Measurements from ENCODE around the gene ELMO2. TPM values are rescaled to one million over a fixed set of nuclear protein-coding genes. Genes with fewer than 3 reads are reported as not detected.

The ELMO2 gene
- total and polyA plus RNA-seq, 2 donors (not counting 1 experiment from before 2014, with no cell fraction given) = 22.1 to 41.7 TPM

GRCh38 chr20:46350986-46351267 lies 55.5 kb downstream of the ELMO2 start:
- H4K20me1 ChIP-seq (ENCODE audit: control insufficient read depth, insufficient read depth, low read length, poor library complexity, severe bottlenecking) = peaks cover 17% of the 10 kb centered on the region
- TF ChIP-seq CTCF (IDR thresholded peaks at IDR 0.05) (no peak), EZH2 (IDR thresholded peaks at IDR 0.05; ENCODE audit: borderline replicate concordance, insufficient read depth, low read depth, low read length, poor library complexity, severe bottlenecking) (no peak)
- no peak overlapping the region for H3K9ac ChIP-seq (ENCODE audit: low read length)
- no peaks in the 10 kb centered on the region for H3K27me3 ChIP-seq (replicated peaks in 1 of 4; ENCODE audit: control extremely low read depth in 1 of 4, control insufficient read depth in 3 of 4, insufficient read depth in 4 of 4, low read length in 3 of 4)
- H3K9me3 ChIP-seq (ENCODE audit: control extremely low read depth in 1 of 3, control insufficient read depth in 2 of 3, insufficient read depth in 1 of 3, low read length in 2 of 3) = no peaks in the 10 kb centered on the region
- no peak overlapping the region for H3K4me3 ChIP-seq (ENCODE audit: control extremely low read depth in 1 of 5, extremely low read depth in 1 of 5, insufficient read depth in 1 of 5, low read depth in 2 of 5, low read length in 4 of 5)
- peaks cover 26% of the 10 kb centered on the region for H3K4me1 Mint-ChIP-seq
- no peak overlapping the region for H3K4me2 ChIP-seq (replicated peaks; ENCODE audit: low read depth, low read length, poor library complexity, severe bottlenecking)
- no peak overlapping the region for H2AFZ ChIP-seq (ENCODE audit: insufficient read depth, low read depth, low read length, poor library complexity, severe bottlenecking)
- ChIA-PET POLR2A (interaction anchor here (0.6 kb wide), 1 partner anchor 365 kb away, joined by 6 read pairs; no protein-coding TSS in a partner anchor), CTCF (no interaction called here)
- H3K4me1 ChIP-seq (ENCODE audit: control insufficient read depth in 2 of 2, insufficient read depth in 2 of 2, low read length in 2 of 2) = peaks cover 9 to 24% of the 10 kb centered on the region in 2 donors
- no peak for ATAC-seq (ENCODE audit: low read depth)
- H3K27ac Mint-ChIP-seq = peak overlapping the region; percentile 82
- H3K27ac ChIP-seq (ENCODE audit: low read length in 2 of 2) = no peak overlapping the region
- H3K27me3 Mint-ChIP-seq = no peaks in the 10 kb centered on the region
- H3K9me3 Mint-ChIP-seq (ENCODE audit: insufficient read depth) = no peaks in the 10 kb centered on the region
- intact Hi-C loops (cut with micrococcal nuclease) = no loop called here
- DNase-seq = no peak
- no peaks in the 10 kb centered on the region for H3K79me2 ChIP-seq (ENCODE audit: control insufficient read depth, insufficient read depth, low read length)
- peaks cover 0 to 29% of the 10 kb centered on the region in 2 experiments for H3K36me3 ChIP-seq (replicated peaks in 1 of 2; ENCODE audit: control extremely low read depth in 1 of 2, control insufficient read depth in 1 of 2, extremely low read depth in 1 of 2, insufficient read depth in 2 of 2, low read length in 1 of 2)
- WGBS (ENCODE audit: insufficient coverage) = 97% methylated on average over 8 of the region's 8 CpGs
- no peak overlapping the region for H3K4me3 Mint-ChIP-seq

GRCh38 chr20:46350201-46350985 lies 56.0 kb downstream of the ELMO2 start:
- ChIA-PET POLR2A (interaction anchor here (0.6 kb wide), 2 partner anchors 19 to 365 kb away, joined by 3 to 6 read pairs; no protein-coding TSS in a partner anchor), CTCF (interaction anchor here (1.2 to 3.0 kb wide), 4 partner anchors 9 to 57 kb away, joined by 4 to 19 read pairs (median 6); partner anchors contain the start of gene ELMO2)
- intact Hi-C loops (cut with micrococcal nuclease) = no loop called here
- Mint-ChIP-seq H3K9me3 (ENCODE audit: insufficient read depth) (no peaks in the 10 kb centered on the region), H3K27ac (peak overlapping the region; percentile 82), H3K4me1 (peaks cover 22% of the 10 kb centered on the region), H3K27me3 (no peaks in the 10 kb centered on the region), H3K4me3 (peak overlapping the region; percentile 45)
- peaks cover 9 to 24% of the 10 kb centered on the region in 2 donors for H3K4me1 ChIP-seq (ENCODE audit: control insufficient read depth in 2 of 2, insufficient read depth in 2 of 2, low read length in 2 of 2)
- no peaks in the 10 kb centered on the region for H3K27me3 ChIP-seq (replicated peaks in 1 of 4; ENCODE audit: control extremely low read depth in 1 of 4, control insufficient read depth in 3 of 4, insufficient read depth in 4 of 4, low read length in 3 of 4)
- H4K20me1 ChIP-seq (ENCODE audit: control insufficient read depth, insufficient read depth, low read length, poor library complexity, severe bottlenecking) = peaks cover 17% of the 10 kb centered on the region
- TF ChIP-seq CTCF (IDR thresholded peaks at IDR 0.05) (no peak), EZH2 (IDR thresholded peaks at IDR 0.05; ENCODE audit: borderline replicate concordance, insufficient read depth, low read depth, low read length, poor library complexity, severe bottlenecking) (no peak)
- H3K27ac ChIP-seq (ENCODE audit: low read length in 2 of 2) = no peak overlapping the region
- peak; percentile 79 for ATAC-seq (ENCODE audit: low read depth)
- H3K4me2 ChIP-seq (replicated peaks; ENCODE audit: low read depth, low read length, poor library complexity, severe bottlenecking) = peak overlapping the region; percentile 16
- no peak overlapping the region for H3K9ac ChIP-seq (ENCODE audit: low read length)
- WGBS (ENCODE audit: insufficient coverage) = 53% methylated on average over 13 of the region's 13 CpGs
- peaks cover 0 to 29% of the 10 kb centered on the region in 2 experiments for H3K36me3 ChIP-seq (replicated peaks in 1 of 2; ENCODE audit: control extremely low read depth in 1 of 2, control insufficient read depth in 1 of 2, extremely low read depth in 1 of 2, insufficient read depth in 2 of 2, low read length in 1 of 2)
- H2AFZ ChIP-seq (ENCODE audit: insufficient read depth, low read depth, low read length, poor library complexity, severe bottlenecking) = no peak overlapping the region
- no peak for DNase-seq
- no peaks in the 10 kb centered on the region for H3K79me2 ChIP-seq (ENCODE audit: control insufficient read depth, insufficient read depth, low read length)
- no peak overlapping the region for H3K4me3 ChIP-seq (ENCODE audit: control extremely low read depth in 1 of 5, extremely low read depth in 1 of 5, insufficient read depth in 1 of 5, low read depth in 2 of 5, low read length in 4 of 5)
- H3K9me3 ChIP-seq (ENCODE audit: control extremely low read depth in 1 of 3, control insufficient read depth in 2 of 3, insufficient read depth in 1 of 3, low read length in 2 of 3) = no peaks in the 10 kb centered on the region
